ENCODE measurements around the gene GRIA1.

GRIA1 gene

GRCh38 chr5:153629027-153629895, 138.8 kb downstream of the GRIA1 start:
- DNase-seq (ENCODE audit: low spot score) (peak; percentile 94), ATAC-seq (ENCODE audit: low read depth) (peak; percentile 99)
- H3K4me3 ChIP-seq (ENCODE audit: severe bottlenecking): no peak overlapping the region
- H3K4me1 ChIP-seq (ENCODE audit: insufficient read depth, poor library complexity, severe bottlenecking): peaks cover 24% of the 10 kb centered on the region
- no peaks in the 10 kb centered on the region for H3K9me3 ChIP-seq (ENCODE audit: severe bottlenecking)
- peak; percentile 76 for TF ChIP-seq CTCF (IDR thresholded peaks at IDR 0.05; ENCODE audit: poor library complexity, severe bottlenecking)
- peak overlapping the region; percentile 89 for H3K27ac ChIP-seq (ENCODE audit: poor library complexity, severe bottlenecking)
- H3K27me3 ChIP-seq (ENCODE audit: insufficient read depth, poor library complexity, severe bottlenecking): no peaks in the 10 kb centered on the region
- no peaks in the 10 kb centered on the region for H3K36me3 ChIP-seq (ENCODE audit: low read depth)

GRCh38 chr5:153630546-153630945, 140.1 kb downstream of the GRIA1 start:
- no peaks in the 10 kb centered on the region for H3K27me3 ChIP-seq (ENCODE audit: insufficient read depth, poor library complexity, severe bottlenecking)
- no peaks in the 10 kb centered on the region for H3K9me3 ChIP-seq (ENCODE audit: severe bottlenecking)
- no peaks in the 10 kb centered on the region for H3K36me3 ChIP-seq (ENCODE audit: low read depth)
- no peak for TF ChIP-seq CTCF (IDR thresholded peaks at IDR 0.05; ENCODE audit: poor library complexity, severe bottlenecking)
- DNase-seq (ENCODE audit: low spot score) (no peak), ATAC-seq (ENCODE audit: low read depth) (no peak)
- no peak overlapping the region for H3K4me3 ChIP-seq (ENCODE audit: severe bottlenecking)
- peaks cover 23% of the 10 kb centered on the region for H3K4me1 ChIP-seq (ENCODE audit: insufficient read depth, poor library complexity, severe bottlenecking)
- peak overlapping the region; percentile 89 for H3K27ac ChIP-seq (ENCODE audit: poor library complexity, severe bottlenecking)

- Histone ChIP-seq H3K4me3 (ENCODE audit: severe bottlenecking) (no peak overlapping the region), H3K36me3 (ENCODE audit: low read depth) (no peaks in the 10 kb centered on the region), H3K4me1 (ENCODE audit: insufficient read depth, poor library complexity, severe bottlenecking) (peaks cover 23% of the 10 kb centered on the region), H3K27ac (ENCODE audit: poor library complexity, severe bottlenecking) (no peak overlapping the region), H3K9me3 (ENCODE audit: severe bottlenecking) (no peaks in the 10 kb centered on the region), H3K27me3 (ENCODE audit: insufficient read depth, poor library complexity, severe bottlenecking) (no peaks in the 10 kb centered on the region)
- peak; percentile 16; the same call in 1 of the 3 replicates for ATAC-seq (ENCODE audit: low read depth)
- TF ChIP-seq CTCF (IDR thresholded peaks at IDR 0.05; ENCODE audit: poor library complexity, severe bottlenecking): no peak
- no peak for DNase-seq (ENCODE audit: low spot score)
These were observed 142.3 kb downstream of the GRIA1 start for GRCh38 chr5:153632748-153633290.

- peaks cover 4% of the 10 kb centered on the region for H3K4me1 ChIP-seq (ENCODE audit: insufficient read depth, poor library complexity, severe bottlenecking)
- no peak for DNase-seq (ENCODE audit: low spot score)
- H3K27me3 ChIP-seq (ENCODE audit: insufficient read depth, poor library complexity, severe bottlenecking): no peaks in the 10 kb centered on the region
- ATAC-seq (ENCODE audit: low read depth): no peak
- no peak for TF ChIP-seq CTCF (IDR thresholded peaks at IDR 0.05; ENCODE audit: poor library complexity, severe bottlenecking)
- no peaks in the 10 kb centered on the region for H3K36me3 ChIP-seq (ENCODE audit: low read depth)
- no peak overlapping the region for H3K4me3 ChIP-seq (ENCODE audit: severe bottlenecking)
- no peaks in the 10 kb centered on the region for H3K9me3 ChIP-seq (ENCODE audit: severe bottlenecking)
- H3K27ac ChIP-seq (ENCODE audit: poor library complexity, severe bottlenecking): no peak overlapping the region
These were observed 146.4 kb downstream of the GRIA1 start for GRCh38 chr5:153636670-153637451.
